Testis (tissue), 2 donors: ENCODE measurements around the gene GPR151.

ENCODE experiments used
- CTCF ChIP-seq, 3 experiments: fragments of 450-650 bp in 2 of 3; fragments of 200-600 bp in 1 of 3; sonication (generic) in 1 of 3; IDR thresholded peaks; one replicate each; pipeline ENCODE4 v1.5.1; 2016 to 2019; ENCODE audit warnings: antibody characterized with exemption in 3 of 3, mild to moderate bottlenecking in 2 of 3, moderate library complexity in 1 of 3
- POLR2A ChIP-seq: fragments of 450-650 bp; IDR thresholded peaks from one replicate; pipeline ENCODE4 v1.6.1; 2017; ENCODE audit warnings: antibody characterized with exemption, mild to moderate bottlenecking, moderate library complexity

GRCh38 chr5:146544232-146544631, 28.2 kb upstream of the GPR151 start:
- no peak for TF ChIP-seq CTCF (IDR thresholded peaks at IDR 0.05)
- no peak for TF ChIP-seq POLR2A
